NB4 (cell line): ENCODE measurements around the gene MYO1D.
A peak's percentile ranks its signal among the peaks of the same experiment; 100 is the strongest.

Experiments used
- DNase-seq: peaks from one replicate; pipeline ENCODE4 v3.0.0; 2010; ENCODE audit warnings: low read depth
- H3K4me3 ChIP-seq: one replicate; pipeline ENCODE4 v1.5.1; 2011; ENCODE audit warnings: mild to moderate bottlenecking, low read depth, low read length, moderate library complexity
- CTCF ChIP-seq: IDR thresholded peaks from one replicate; pipeline ENCODE4 v1.5.1; 2012; ENCODE audit warnings: low read depth, low read length
- MAX ChIP-seq: IDR thresholded peaks from 2 replicates; pipeline ENCODE4 v1.6.1; 2011; ENCODE audit warnings: low read depth, low read length
- MYC ChIP-seq: IDR thresholded peaks from 2 replicates; pipeline ENCODE4 v1.6.1; 2011; ENCODE audit warnings: low read depth, low read length
- POLR2A ChIP-seq: IDR thresholded peaks from 2 replicates; pipeline ENCODE4 v1.6.1; 2011; ENCODE audit warnings: mild to moderate bottlenecking; ENCODE audit not compliant: insufficient read length; ENCODE audit errors: extremely low read depth

The MYO1D gene

GRCh38 chr17:32910769-32911168 is 33.8 kb upstream of the MYO1D start:
- H3K4me3 ChIP-seq: no peak overlapping the region
- TF ChIP-seq POLR2A: no peak
- TF ChIP-seq CTCF: no peak
- no peak for TF ChIP-seq MAX
- no peak for TF ChIP-seq MYC
- no peak for DNase-seq

- no peak overlapping the region for H3K4me3 ChIP-seq
- TF ChIP-seq MAX (no peak), MYC (no peak), POLR2A (no peak), CTCF (peak; percentile 90)
- peak; percentile 74 for DNase-seq
Observed at GRCh38 chr17:32909787-32910369, 33.0 kb upstream of the MYO1D start.

- no peak for TF ChIP-seq MYC
- TF ChIP-seq POLR2A: no peak
- no peak for TF ChIP-seq CTCF
- no peak for TF ChIP-seq MAX
- H3K4me3 ChIP-seq: no peak overlapping the region
- DNase-seq: no peak
Observed at GRCh38 chr17:32907583-32907982, 30.7 kb upstream of the MYO1D start.

- DNase-seq: no peak
- no peak overlapping the region for H3K4me3 ChIP-seq
- TF ChIP-seq MAX: no peak
- no peak for TF ChIP-seq CTCF
- no peak for TF ChIP-seq POLR2A
- TF ChIP-seq MYC: no peak
Observed at GRCh38 chr17:32904891-32905290, 28.0 kb upstream of the MYO1D start.

- DNase-seq: no peak
- TF ChIP-seq CTCF: no peak
- TF ChIP-seq MYC: no peak
- TF ChIP-seq MAX: no peak
- no peak for TF ChIP-seq POLR2A
- H3K4me3 ChIP-seq: no peak overlapping the region
Observed at GRCh38 chr17:32903774-32904673, 27.1 kb upstream of the MYO1D start.
